ENCODE data around the gene MAP2K5. TPM values are rescaled to one million over a fixed set of nuclear protein-coding genes. Genes with fewer than 3 reads are reported as not detected.

MAP2K5 gene
- total and polyA plus RNA-seq, 4 donors, result 3.8 to 6.4 (median 5.6) TPM

DNA sequence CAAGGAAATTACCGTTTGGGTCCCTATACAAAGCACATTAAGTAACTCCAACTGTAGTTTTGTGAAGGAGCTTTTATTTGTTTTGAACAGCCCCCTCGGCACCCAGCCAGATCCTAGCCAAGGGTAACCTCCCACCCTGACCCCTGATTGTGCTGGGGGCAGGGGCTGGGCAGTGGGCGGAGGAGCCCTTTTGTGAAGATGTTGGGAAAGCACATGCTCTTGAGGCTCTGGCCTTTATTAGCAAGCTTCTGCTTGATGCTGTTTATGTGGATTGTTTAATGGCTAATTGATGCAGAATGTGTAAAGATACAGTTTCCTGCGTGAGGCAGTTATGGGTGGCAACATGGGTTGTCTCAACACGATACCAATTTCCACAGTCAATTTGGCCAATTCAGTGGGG lies 136.5 kb downstream of the MAP2K5 start:
- no peak for TF ChIP-seq FOXA2 (IDR thresholded peaks at IDR 0.05)
- Histone ChIP-seq H3K9me3 (ENCODE audit: control insufficient read depth in 4 of 4, low read length in 3 of 4) (peaks cover 0 to 4% (median 3%) of the 10 kb centered on the region in 4 donors), H3K9ac (ENCODE audit: low read depth in 1 of 2, low read length in 2 of 2) (no peak overlapping the region), H3K27me3 (ENCODE audit: control insufficient read depth in 4 of 4, insufficient read depth in 4 of 4, low read length in 3 of 4) (no peaks in the 10 kb centered on the region), H3K27ac (ENCODE audit: low read depth in 1 of 2, low read length in 2 of 2) (no peak overlapping the region), H3K4me1 (ENCODE audit: control insufficient read depth in 4 of 4, insufficient read depth in 4 of 4, low read length in 3 of 4) (no peaks in the 10 kb centered on the region), H3K4me3 (ENCODE audit: low read depth in 1 of 3, low read length in 3 of 3) (no peak overlapping the region), H3K36me3 (ENCODE audit: control insufficient read depth in 4 of 4, insufficient read depth in 3 of 4, low read depth in 1 of 4, low read length in 3 of 4) (peaks cover 0 to 2% (median 0%) of the 10 kb centered on the region in 4 donors)
- no peak for DNase-seq (ENCODE audit: low spot score)
- 97% methylated on average over 5 of the region's 5 CpGs for WGBS

DNA sequence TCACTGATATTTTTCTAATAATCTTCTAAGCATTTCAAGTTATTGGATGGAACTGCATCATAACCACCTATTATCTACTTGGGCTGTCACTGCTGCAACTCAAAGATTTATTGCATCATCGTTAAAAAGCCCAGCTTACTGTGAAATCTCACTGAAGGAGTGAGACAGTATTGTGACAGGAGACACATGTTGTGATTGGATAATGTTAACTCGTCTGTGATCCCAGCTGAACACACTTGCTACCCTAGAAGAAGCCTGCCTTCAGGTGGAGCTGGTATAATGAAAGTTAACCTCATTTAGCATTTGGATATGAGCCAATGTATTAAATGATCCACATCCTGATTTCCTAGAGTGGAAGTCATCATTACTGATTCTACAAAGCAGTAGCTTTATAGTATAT lies 138.1 kb downstream of the MAP2K5 start:
- no peak overlapping the region for H3K4me3 ChIP-seq (ENCODE audit: low read depth in 1 of 3, low read length in 3 of 3)
- H3K36me3 ChIP-seq (ENCODE audit: control insufficient read depth in 4 of 4, insufficient read depth in 3 of 4, low read depth in 1 of 4, low read length in 3 of 4), result peaks cover 0 to 2% (median 0%) of the 10 kb centered on the region in 4 donors
- H3K4me1 ChIP-seq (ENCODE audit: control insufficient read depth in 4 of 4, insufficient read depth in 4 of 4, low read length in 3 of 4), result no peaks in the 10 kb centered on the region
- H3K9ac ChIP-seq (ENCODE audit: low read depth in 1 of 2, low read length in 2 of 2), result no peak overlapping the region
- no peak overlapping the region for H3K27ac ChIP-seq (ENCODE audit: low read depth in 1 of 2, low read length in 2 of 2)
- 76% methylated on average over 2 of the region's 2 CpGs for WGBS
- no peaks in the 10 kb centered on the region for H3K27me3 ChIP-seq (ENCODE audit: control insufficient read depth in 4 of 4, insufficient read depth in 4 of 4, low read length in 3 of 4)
- peaks cover 0 to 16% (median 5%) of the 10 kb centered on the region in 4 donors for H3K9me3 ChIP-seq (ENCODE audit: control insufficient read depth in 4 of 4, low read length in 3 of 4)
- no peak for TF ChIP-seq RXRA (IDR thresholded peaks at IDR 0.05)
- no peak for TF ChIP-seq YY1 (IDR thresholded peaks at IDR 0.05)
- TF ChIP-seq, protein P1, sequence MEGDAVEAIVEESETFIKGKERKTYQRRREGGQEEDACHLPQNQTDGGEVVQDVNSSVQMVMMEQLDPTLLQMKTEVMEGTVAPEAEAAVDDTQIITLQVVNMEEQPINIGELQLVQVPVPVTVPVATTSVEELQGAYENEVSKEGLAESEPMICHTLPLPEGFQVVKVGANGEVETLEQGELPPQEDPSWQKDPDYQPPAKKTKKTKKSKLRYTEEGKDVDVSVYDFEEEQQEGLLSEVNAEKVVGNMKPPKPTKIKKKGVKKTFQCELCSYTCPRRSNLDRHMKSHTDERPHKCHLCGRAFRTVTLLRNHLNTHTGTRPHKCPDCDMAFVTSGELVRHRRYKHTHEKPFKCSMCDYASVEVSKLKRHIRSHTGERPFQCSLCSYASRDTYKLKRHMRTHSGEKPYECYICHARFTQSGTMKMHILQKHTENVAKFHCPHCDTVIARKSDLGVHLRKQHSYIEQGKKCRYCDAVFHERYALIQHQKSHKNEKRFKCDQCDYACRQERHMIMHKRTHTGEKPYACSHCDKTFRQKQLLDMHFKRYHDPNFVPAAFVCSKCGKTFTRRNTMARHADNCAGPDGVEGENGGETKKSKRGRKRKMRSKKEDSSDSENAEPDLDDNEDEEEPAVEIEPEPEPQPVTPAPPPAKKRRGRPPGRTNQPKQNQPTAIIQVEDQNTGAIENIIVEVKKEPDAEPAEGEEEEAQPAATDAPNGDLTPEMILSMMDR (IDR thresholded peaks at IDR 0.05; ENCODE audit: low read depth, low read length, missing input control), result no peak
- TF ChIP-seq, protein P2, sequence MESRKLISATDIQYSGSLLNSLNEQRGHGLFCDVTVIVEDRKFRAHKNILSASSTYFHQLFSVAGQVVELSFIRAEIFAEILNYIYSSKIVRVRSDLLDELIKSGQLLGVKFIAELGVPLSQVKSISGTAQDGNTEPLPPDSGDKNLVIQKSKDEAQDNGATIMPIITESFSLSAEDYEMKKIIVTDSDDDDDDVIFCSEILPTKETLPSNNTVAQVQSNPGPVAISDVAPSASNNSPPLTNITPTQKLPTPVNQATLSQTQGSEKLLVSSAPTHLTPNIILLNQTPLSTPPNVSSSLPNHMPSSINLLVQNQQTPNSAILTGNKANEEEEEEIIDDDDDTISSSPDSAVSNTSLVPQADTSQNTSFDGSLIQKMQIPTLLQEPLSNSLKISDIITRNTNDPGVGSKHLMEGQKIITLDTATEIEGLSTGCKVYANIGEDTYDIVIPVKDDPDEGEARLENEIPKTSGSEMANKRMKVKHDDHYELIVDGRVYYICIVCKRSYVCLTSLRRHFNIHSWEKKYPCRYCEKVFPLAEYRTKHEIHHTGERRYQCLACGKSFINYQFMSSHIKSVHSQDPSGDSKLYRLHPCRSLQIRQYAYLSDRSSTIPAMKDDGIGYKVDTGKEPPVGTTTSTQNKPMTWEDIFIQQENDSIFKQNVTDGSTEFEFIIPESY (IDR thresholded peaks at IDR 0.05), result no peak
- TF ChIP-seq FOXA2 (IDR thresholded peaks at IDR 0.05), result no peak
- no peak for TF ChIP-seq TAF1 (conservative IDR thresholded peaks at IDR 0.05)
- TF ChIP-seq, protein P3, sequence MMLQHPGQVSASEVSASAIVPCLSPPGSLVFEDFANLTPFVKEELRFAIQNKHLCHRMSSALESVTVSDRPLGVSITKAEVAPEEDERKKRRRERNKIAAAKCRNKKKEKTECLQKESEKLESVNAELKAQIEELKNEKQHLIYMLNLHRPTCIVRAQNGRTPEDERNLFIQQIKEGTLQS (IDR thresholded peaks at IDR 0.05), result peak; percentile 55
- no peak for DNase-seq (ENCODE audit: low spot score)

DNA sequence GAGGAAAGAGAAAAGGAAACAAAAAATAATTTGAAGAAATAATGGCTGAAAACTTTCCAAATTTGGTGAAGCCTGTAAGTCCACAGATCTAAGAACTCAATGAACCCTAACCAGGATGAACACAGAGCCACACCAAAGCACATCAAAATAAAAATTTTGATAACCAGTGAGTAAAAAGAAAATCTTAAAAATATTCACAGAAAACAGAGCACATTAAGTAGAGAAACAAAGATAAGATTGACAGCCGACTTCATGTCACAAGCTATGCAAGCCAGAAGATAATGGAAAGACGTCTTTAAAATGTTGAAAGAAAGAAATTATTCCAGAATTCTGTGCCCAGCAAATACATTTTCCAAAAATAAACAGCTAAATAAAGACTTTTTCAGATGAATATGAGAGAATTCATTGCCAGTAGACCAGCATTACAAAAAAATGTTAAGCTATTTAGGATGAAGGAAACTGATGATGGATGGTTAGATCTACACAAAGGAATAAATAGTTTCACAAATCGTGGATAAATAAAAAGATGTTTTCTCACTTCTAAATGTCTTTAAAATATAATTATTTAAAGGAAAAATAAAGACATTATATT lies 142.6 kb downstream of the MAP2K5 start:
- H3K9me3 ChIP-seq (ENCODE audit: control insufficient read depth in 4 of 4, low read length in 3 of 4), result peaks cover 0 to 16% (median 5%) of the 10 kb centered on the region in 4 donors
- no peaks in the 10 kb centered on the region for H3K27me3 ChIP-seq (ENCODE audit: control insufficient read depth in 4 of 4, insufficient read depth in 4 of 4, low read length in 3 of 4)
- H3K36me3 ChIP-seq (ENCODE audit: control insufficient read depth in 4 of 4, insufficient read depth in 3 of 4, low read depth in 1 of 4, low read length in 3 of 4), result no peaks in the 10 kb centered on the region
- H3K4me3 ChIP-seq (ENCODE audit: low read depth in 1 of 3, low read length in 3 of 3), result no peak overlapping the region
- WGBS, result 91% methylated on average over 3 of the region's 3 CpGs
- no peak overlapping the region for H3K27ac ChIP-seq (ENCODE audit: low read depth in 1 of 2, low read length in 2 of 2)
- H3K9ac ChIP-seq (ENCODE audit: low read depth in 1 of 2, low read length in 2 of 2), result no peak overlapping the region
- no peaks in the 10 kb centered on the region for H3K4me1 ChIP-seq (ENCODE audit: control insufficient read depth in 4 of 4, insufficient read depth in 4 of 4, low read length in 3 of 4)
- DNase-seq (ENCODE audit: low spot score), result no peak
- TF ChIP-seq YY1 (IDR thresholded peaks at IDR 0.05), result no peak
- TF ChIP-seq, protein P1 (IDR thresholded peaks at IDR 0.05; ENCODE audit: low read depth, low read length, missing input control), result no peak
- TF ChIP-seq, protein P3 (IDR thresholded peaks at IDR 0.05), result no peak
- no peak for TF ChIP-seq FOXA2 (IDR thresholded peaks at IDR 0.05)
- no peak for TF ChIP-seq NR2F2 (IDR thresholded peaks at IDR 0.05)
- no peak for TF ChIP-seq TAF1 (conservative IDR thresholded peaks at IDR 0.05)
- TF ChIP-seq EGR1 (IDR thresholded peaks at IDR 0.05; ENCODE audit: low read depth in 2 of 2), result no peak
- no peak for TF ChIP-seq HNF4G (IDR thresholded peaks at IDR 0.05)
- TF ChIP-seq SP1 (IDR thresholded peaks at IDR 0.05), result no peak
- no peak for TF ChIP-seq RAD21 (IDR thresholded peaks at IDR 0.05)
- TF ChIP-seq, protein P2 (IDR thresholded peaks at IDR 0.05), result no peak
- no peak for TF ChIP-seq JUND (IDR thresholded peaks at IDR 0.05)
- TF ChIP-seq, protein P4, sequence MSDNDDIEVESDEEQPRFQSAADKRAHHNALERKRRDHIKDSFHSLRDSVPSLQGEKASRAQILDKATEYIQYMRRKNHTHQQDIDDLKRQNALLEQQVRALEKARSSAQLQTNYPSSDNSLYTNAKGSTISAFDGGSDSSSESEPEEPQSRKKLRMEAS (IDR thresholded peaks at IDR 0.05), result no peak
- TF ChIP-seq GABPA (IDR thresholded peaks at IDR 0.05 in 1 of 2, conservative IDR thresholded peaks at IDR 0.05 in 1 of 2), result no peak

Measured in liver (tissue), 9 donors.